ENCODE measurements around the gene ILRUN.

Gene ILRUN

DNA sequence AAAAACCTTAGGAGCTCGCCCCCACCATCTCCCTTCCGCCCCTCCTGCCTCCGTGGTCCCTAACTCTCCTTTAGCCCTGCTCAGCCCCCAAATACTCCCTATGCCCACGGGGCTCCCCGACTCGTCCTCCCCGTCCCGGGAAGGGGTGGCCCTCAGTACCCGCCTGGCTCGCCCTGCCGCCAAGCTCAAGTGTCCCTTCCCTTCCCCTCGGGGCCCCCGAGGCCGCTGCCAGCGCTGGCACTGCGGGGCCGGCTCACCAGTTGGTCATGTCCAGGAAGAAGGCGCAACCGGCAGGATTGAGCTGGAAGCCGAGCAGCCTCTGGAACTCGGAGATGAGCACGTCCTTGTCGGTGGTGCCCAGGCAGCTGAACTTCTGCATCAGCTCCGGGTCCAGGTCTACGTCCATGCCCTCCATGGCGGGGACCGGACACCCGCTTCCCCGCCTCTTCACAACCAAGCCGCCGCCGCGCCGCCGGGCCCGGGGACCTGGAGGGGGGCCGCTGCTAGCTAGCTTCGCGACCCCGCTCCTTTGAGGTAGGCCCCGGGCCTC, 303 bp downstream of the ILRUN start:
- peak overlapping the region; percentile 69 for H3K4me3 ChIP-seq (ENCODE audit: low read depth, low read length)
- TF ChIP-seq, protein P1, sequence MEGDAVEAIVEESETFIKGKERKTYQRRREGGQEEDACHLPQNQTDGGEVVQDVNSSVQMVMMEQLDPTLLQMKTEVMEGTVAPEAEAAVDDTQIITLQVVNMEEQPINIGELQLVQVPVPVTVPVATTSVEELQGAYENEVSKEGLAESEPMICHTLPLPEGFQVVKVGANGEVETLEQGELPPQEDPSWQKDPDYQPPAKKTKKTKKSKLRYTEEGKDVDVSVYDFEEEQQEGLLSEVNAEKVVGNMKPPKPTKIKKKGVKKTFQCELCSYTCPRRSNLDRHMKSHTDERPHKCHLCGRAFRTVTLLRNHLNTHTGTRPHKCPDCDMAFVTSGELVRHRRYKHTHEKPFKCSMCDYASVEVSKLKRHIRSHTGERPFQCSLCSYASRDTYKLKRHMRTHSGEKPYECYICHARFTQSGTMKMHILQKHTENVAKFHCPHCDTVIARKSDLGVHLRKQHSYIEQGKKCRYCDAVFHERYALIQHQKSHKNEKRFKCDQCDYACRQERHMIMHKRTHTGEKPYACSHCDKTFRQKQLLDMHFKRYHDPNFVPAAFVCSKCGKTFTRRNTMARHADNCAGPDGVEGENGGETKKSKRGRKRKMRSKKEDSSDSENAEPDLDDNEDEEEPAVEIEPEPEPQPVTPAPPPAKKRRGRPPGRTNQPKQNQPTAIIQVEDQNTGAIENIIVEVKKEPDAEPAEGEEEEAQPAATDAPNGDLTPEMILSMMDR (IDR thresholded peaks at IDR 0.05; ENCODE audit: borderline replicate concordance, insufficient read depth, low read depth, low read length), result no peak

DNA sequence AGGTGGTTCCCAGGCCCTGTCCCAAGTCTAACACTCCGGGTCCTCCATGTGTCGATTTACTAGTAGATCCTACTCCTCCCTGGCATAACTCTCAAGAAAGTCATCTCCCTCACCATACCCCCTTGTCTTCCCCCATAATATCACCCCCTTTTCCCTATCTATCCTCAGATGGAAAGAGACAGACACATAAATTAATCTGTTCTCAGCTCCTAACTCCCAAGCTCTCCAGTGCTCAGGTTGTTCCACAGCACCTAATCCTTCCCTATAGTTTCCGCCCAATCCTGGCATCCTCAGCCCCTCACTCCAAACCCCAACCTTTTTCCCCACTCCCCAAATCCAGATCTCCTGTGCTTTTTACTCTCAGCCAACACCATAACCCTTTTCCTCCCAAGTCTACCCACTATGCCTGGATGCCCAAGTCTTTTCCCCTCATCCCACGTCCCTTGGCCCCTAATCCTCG, 808 bp downstream of the ILRUN start:
- H3K4me3 ChIP-seq (ENCODE audit: low read depth, low read length), result peak overlapping the region; percentile 69
- TF ChIP-seq, protein P1 (IDR thresholded peaks at IDR 0.05; ENCODE audit: borderline replicate concordance, insufficient read depth, low read depth, low read length), result no peak

GRCh38 chr6:34692280-34692679, 4.3 kb downstream of the ILRUN start:
- TF ChIP-seq, protein P1 (IDR thresholded peaks at IDR 0.05; ENCODE audit: borderline replicate concordance, insufficient read depth, low read depth, low read length), result no peak
- H3K4me3 ChIP-seq (ENCODE audit: low read depth, low read length), result no peak overlapping the region

DNA sequence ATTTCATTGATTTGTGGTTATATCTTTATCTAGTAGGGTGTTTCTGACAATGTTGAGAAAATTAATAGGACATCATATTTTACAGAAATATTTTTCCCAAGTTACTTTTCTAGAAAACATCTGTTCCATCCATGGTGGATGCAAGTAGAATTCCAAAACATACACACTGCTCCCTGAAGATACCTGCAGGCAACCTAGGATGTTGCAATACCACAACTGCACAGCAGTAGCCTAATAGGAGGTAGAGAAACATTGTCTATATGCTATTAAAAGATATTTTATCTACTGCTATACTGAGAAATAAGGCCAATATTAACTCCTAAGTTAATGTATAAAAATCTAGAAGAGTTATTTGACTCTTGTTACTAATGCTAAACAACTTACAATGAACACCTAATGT, 6.8 kb downstream of the ILRUN start:
- TF ChIP-seq, protein P1 (IDR thresholded peaks at IDR 0.05; ENCODE audit: borderline replicate concordance, insufficient read depth, low read depth, low read length), result no peak
- H3K4me3 ChIP-seq (ENCODE audit: low read depth, low read length), result no peak overlapping the region

GRCh38 chr6:34688956-34689355, 7.6 kb downstream of the ILRUN start:
- TF ChIP-seq, protein P1 (IDR thresholded peaks at IDR 0.05; ENCODE audit: borderline replicate concordance, insufficient read depth, low read depth, low read length), result no peak

GRCh38 chr6:34684919-34685318, 11.6 kb downstream of the ILRUN start:
- no peak overlapping the region for H3K4me3 ChIP-seq (ENCODE audit: low read depth, low read length)
- TF ChIP-seq, protein P1 (IDR thresholded peaks at IDR 0.05; ENCODE audit: borderline replicate concordance, insufficient read depth, low read depth, low read length), result no peak

More at GRCh38 chr6:34688956-34689355, 7.6 kb downstream of the ILRUN start:
- no peak overlapping the region for H3K4me3 ChIP-seq (ENCODE audit: low read depth, low read length)

DNA sequence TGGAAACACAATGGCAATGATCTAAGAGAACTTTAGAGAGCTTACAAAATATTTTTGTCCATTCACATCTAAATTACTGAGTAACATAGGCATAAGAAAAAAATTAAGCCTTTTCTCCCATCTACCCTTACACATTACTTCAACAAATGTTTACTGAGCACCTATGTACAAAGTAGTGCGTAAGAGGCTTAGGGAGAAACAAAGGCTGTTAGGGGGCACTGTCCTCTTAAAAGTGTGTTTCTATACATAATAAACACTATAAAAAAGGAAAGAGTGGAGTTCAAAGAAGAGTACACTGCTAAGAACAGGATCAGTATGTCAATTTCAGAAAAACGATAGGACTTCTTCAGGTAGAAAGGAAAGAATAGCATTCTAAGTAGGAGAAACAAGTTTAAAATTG, 12.2 kb downstream of the ILRUN start:
- H3K4me3 ChIP-seq (ENCODE audit: low read depth, low read length), result no peak overlapping the region
- TF ChIP-seq, protein P1 (IDR thresholded peaks at IDR 0.05; ENCODE audit: borderline replicate concordance, insufficient read depth, low read depth, low read length), result no peak

Measured in GM12875 (cell line).